GM19043 (cell line): Measurements from ENCODE around the gene MCCC2.
"Not testable (repeated sequence)": the region's sequence is repeated elsewhere in the genome, so short reads cannot be mapped to it uniquely, and the experiment has no call there.

ENCODE experiments used
- ATAC-seq: cut with Tn5 transposase; IDR thresholded peaks from one replicate; pipeline ENCODE4 v1.9.1; 2021; ENCODE audit warnings: low read depth; ENCODE audit not compliant: unreplicated experiment

The MCCC2 gene

DNA sequence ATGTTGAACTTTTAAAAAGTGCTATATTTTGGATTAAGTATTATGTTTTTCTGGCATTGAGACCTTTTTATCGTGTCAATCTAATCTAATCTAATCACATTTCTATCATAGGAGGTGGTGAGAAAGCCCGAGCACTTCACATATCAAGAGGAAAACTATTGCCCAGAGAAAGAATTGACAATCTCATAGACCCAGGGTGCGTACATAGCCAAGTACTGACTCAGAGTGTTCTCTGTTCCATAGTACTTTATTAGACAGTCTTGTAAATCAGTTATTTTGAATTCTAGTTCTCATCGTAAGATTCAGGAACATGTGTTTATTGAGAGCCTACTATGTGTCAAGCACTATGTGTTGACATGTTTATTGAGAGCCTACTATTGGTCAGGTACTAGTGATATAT is 9.0 kb downstream of the MCCC2 start:
- no peak for ATAC-seq

DNA sequence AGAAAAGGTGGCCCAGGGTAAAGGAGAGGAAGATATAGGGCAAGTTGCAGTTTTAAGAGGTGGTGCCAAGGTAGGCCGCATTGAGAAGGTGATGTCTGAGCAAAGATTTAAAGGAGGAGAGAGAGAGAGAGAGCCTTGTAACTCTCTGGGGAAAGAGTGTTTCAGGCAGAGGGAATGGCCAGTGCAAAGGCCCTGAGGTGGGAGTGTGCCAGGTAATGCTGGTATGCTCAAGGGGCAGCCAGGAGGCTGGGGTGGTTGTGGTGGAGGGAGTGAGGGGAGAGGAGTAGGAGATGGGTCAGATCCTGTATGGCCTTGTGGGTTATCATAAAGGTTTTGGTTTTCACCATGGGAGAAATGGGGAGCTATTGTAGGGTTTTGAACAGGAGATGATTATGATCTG is 9.9 kb downstream of the MCCC2 start:
- ATAC-seq, result no peak

DNA sequence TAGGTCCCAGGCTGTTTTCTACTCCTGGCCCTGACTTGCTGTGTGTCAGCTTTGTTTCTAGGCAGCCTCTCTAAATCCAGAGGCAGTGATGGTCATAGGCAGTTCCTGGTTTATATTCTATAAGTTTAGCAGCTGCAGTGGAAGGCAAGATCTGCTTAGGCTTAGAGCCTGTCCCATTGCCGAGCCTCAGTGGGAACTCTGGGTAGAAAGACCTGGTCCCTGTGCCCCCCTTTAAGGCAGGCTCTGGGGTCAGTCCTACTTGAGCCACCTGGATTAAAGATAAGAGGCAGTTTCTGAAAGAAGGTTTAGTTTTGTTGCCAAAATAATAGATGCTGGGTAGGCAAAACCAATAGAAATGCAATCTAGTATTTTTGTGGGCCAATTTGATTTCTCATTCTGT is 13.6 kb downstream of the MCCC2 start:
- ATAC-seq, result no peak

DNA sequence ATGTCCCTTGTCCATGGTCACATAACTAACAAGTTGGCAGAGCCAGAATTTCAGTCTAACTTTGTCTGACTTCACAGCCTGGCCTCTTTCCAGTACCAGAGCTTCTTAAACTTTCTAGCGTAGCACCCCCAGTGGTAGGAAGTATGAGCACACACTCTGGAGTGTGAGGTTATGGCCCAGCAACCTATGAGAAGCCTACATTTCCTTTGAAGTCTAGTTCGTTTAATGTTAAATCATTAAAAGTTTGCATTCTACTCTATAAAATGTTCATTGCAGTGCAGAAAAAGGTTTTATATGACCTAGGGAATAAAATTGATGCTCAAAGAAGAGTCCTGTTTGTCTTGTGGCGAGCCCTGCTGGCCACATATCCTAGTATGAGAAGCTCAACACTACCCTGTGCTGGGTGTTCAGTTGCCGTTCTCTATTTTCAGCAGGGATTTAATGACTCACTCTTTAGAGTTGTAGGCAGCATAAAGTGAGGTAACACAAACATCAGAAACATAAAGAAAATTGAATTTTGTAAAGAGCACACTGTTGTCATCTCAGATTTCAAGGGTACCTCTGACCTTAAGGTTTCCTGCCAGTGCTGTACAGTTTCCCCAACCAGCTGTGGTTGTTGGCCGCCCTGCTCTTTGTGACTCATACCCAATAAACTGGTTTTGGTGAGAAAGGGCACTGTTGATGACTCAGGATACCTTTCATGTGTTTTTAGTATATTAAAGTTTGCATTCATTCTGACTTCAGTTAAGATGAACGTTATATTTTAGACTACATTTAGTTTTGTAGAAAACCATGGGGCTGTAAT is 14.3 kb downstream of the MCCC2 start:
- ATAC-seq, result peak; percentile 89

GRCh38 chr5:71609916-71610315 is 22.8 kb downstream of the MCCC2 start:
- ATAC-seq, result not testable (repeated sequence)

- no peak for ATAC-seq
Observed at GRCh38 chr5:71615809-71616208, 28.7 kb downstream of the MCCC2 start.

DNA sequence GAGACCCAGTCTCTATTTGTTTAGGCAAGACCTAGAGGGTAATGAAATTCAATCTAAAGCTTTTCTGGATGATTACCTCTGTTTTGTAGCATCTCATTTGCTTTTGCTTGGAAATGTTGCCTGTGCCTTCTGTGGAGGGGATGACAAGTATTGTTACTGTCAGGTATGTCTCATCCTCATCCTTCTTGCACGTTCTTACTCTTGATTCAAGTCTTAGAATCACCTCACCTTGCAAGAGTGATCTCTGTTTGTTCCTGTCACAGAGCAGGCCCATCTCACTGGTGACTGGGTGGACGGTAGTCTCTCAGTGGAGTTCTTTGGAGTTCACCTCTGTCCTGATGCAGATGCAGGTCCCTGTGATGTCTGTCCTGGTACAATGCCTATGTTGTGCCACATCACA is 33.5 kb downstream of the MCCC2 start:
- ATAC-seq, result no peak

DNA sequence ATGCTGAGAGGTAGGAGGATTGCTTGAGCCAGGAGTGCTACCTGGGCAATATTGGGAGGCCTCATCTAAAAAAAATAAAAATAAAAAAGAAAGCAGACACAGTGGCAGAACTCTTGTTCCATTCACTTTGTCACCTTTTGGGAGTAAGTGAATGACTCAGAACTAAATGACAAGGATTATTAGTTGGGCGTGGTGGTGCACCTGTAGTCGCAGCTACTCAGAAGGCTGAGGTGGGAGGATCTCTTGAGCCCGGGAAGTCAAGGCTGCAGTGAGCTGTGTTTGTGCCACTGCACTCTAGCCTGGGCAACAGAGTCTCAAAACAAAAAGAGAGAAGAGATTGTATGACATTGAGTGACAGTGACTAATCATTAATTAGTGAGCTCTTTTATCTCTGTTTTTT is 34.1 kb downstream of the MCCC2 start:
- ATAC-seq, result no peak

DNA sequence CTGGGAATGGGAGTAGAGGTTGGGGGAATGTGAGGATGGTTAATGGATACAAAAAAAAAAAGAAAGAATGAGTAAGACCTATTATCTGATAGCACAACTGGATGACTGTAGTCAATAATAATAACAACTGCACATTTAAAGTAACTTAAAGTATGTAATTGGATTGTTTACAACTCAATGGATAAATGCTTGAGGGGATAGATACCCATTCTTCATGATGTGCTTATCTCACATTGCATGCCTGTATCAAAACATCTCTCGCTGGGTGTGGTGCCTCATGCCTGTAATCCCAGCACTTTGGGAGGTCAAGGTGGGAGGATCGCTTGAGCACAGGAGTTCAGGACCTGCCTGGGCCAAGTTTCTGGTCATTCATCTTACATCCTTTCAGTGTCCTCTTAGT is 34.6 kb downstream of the MCCC2 start:
- no peak for ATAC-seq

DNA sequence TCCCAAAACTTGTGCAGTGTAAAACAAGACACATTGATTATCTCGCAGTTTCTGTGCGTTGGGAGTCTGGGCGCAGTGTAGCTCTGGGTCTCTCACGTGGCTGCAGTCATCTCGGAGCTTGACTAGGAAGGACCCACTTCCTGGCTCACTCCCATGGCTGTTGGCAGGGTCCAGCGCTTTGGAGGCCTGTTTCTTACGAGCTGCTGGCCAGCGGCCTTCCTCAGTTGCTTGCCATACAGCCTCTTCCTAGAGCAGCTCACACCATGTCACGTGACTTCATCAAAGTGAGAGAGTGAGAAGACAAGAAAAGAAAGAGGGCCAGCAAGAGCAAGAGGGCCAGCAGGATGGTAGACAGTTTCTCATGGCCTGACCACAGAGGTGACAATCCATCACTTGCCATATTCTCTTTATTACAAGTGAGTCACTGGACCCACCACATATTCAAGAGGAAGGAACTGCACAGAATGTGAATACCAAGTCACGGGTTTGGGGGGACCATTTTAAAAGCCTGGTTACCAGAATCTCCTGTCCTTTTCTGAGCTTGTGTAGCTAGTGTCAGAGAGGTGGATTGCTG is 36.2 kb downstream of the MCCC2 start:
- ATAC-seq, result no peak

DNA sequence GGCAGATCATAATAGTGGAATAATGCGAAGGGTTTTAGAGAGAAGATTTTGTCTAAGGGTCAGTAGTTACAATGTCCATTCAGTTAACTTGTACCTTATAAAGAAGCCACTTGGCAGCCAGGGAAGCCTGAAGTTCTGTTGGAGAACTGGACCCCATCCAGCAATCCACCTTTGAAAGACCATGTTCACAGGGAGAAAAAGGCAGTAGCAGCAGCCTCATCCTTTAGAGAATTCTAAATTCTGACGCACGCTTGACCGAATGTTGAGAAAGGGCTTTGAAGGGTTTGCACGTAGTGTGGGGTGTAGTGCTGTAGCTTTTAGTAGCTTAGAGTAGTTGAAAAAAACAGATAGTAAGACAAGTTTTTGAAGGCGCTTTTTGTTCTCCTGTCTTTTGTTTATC is 42.8 kb downstream of the MCCC2 start:
- ATAC-seq, result no peak

DNA sequence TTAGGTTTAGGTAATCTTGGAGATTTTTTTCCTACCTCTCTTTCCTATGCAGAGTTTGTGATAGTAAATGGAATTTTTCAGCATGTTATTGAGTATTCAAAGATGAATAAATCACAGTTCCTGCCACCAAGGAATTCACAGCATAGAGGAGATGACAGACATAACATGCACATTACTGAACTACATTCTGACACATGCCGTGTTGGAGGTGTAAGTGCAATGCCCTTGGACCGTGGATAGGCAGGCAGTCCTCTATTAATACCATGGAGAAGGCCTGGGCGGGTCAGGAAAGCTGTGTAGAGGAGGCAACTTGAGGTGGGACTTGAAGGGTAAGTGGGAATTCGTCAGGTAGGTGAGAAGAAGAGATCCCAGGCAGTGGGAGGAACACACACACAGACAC is 43.9 kb downstream of the MCCC2 start:
- no peak for ATAC-seq

DNA sequence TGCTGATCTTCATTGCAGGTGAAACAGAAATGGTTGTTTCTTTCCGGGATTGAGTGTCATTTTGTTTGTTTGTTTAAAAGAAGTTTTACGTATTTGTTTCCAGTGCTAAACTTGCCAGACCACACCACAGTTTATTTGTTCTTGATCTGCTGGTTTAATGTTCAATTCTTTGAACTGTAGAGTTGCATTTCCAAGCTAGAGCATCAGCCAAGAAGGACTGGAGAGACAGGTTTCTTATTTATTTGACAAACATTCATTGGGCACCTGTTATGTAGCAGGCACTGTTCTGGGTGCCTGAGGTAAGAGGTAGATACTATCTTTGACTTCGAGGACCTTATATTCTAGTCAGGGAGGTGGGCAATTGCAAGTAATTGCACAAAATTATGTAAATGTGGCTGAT is 45.0 kb downstream of the MCCC2 start:
- ATAC-seq, result no peak

- ATAC-seq, result no peak
Observed at GRCh38 chr5:71633255-71634155, 46.4 kb downstream of the MCCC2 start.

DNA sequence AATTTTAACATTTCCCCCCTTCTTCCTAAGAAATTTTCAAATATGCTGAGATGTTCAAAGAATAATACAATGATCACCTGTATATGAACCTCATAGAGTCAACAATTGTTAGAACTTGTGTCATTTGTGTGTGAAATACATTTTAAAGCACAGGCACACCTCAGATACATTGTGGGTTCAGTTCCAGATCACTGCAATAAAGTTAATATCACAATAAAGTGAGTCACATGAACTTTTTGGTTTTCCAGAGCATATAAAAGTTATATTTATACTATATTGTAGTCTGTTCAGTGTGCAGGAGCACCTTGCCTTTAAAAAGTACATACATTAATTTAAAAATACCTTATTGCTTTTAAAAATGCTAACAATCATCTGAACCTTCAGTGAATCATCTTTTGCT is 50.0 kb downstream of the MCCC2 start:
- ATAC-seq, result no peak

- ATAC-seq, result no peak
Observed at GRCh38 chr5:71640408-71640807, 53.3 kb downstream of the MCCC2 start.

DNA sequence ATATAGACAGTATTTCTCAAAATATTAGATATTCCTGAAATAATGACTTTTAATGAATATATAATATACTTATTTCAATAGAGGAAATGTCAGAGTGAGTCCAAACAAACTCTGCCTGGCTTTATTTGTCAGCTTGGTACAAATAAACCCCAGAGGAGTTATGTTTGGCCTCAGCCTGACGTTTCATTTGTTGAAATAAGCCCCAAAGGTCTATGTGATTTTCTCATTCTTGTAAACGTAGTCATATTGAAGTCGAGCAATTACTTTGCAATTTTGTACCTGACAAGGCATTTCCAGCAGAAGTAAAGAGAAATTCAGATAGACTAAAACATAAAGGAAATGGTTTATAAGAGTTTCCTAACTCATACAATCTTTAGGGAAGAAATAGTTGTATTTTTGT is 57.9 kb downstream of the MCCC2 start:
- no peak for ATAC-seq

DNA sequence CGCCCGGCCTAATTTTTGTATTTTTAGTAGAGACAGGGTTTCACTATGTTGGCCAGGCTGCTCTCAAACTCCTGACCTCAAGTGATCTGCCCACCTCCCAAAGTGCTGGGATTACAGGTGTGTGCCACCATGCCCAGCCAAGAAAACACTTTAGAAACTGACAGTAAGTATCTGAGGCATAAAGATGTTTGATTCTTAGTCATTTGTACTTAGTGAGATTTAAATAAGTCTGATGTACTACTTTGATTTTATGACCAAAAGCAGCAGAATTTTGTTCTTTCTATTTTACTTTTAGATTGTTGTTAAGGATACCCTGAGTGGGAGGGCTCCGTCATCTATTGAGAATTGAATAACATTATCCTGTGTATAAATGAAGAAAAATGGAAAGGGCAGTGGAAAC is 63.8 kb downstream of the MCCC2 start:
- ATAC-seq, result not testable (repeated sequence)

DNA sequence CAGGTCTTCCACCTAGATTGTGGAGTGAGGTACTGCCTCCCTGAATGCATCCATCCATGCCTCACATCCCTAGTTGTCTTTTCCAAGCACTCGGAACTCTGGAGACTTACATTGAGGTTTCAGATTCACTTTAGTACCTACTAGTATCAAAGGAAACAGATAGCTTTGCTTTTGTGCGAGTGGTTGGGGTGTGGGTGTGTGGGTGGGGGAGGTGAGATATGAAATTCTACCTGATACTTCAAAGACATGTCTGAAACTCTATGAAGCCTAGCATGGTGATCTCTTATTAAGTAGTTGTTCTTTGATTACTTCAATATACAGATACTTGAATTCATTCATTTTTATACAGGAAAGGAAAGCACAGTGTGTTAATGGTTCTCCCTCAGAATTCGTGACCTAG is 64.4 kb downstream of the MCCC2 start:
- ATAC-seq, result no peak

- no peak for ATAC-seq
Observed at GRCh38 chr5:71652349-71652748, 65.2 kb downstream of the MCCC2 start.

- no peak for ATAC-seq
Observed at GRCh38 chr5:71652803-71653543, 65.8 kb downstream of the MCCC2 start.
